Measurements from ENCODE around the gene KLHL7.
"Not testable (repeated sequence)": the region's sequence is repeated elsewhere in the genome, so short reads cannot be mapped to it uniquely, and the experiment has no call there.

KLHL7 gene

GRCh38 chr7:23183279-23184012 is 77.9 kb downstream of the KLHL7 start:
- DNase-seq (ENCODE audit: low spot score), result no peak

DNA sequence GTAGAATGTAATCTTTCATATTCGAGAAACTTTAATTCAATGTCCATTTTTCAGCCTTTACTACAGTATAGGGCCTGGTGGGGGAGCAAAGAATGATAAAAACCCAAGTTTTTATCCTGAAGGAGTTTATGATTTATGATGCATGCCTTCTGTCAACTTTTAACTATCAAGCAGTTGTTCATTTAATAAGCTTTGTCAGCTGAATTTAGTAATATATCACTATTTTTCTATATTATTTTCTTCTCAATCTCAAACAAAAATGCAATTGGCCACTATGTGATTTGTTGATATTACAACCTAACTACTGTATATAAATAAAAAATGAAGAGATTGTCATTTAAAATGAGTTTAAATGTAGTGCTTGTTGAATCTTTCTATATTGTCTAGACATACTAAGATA is 78.7 kb downstream of the KLHL7 start:
- DNase-seq (ENCODE audit: low spot score), result no peak

DNA sequence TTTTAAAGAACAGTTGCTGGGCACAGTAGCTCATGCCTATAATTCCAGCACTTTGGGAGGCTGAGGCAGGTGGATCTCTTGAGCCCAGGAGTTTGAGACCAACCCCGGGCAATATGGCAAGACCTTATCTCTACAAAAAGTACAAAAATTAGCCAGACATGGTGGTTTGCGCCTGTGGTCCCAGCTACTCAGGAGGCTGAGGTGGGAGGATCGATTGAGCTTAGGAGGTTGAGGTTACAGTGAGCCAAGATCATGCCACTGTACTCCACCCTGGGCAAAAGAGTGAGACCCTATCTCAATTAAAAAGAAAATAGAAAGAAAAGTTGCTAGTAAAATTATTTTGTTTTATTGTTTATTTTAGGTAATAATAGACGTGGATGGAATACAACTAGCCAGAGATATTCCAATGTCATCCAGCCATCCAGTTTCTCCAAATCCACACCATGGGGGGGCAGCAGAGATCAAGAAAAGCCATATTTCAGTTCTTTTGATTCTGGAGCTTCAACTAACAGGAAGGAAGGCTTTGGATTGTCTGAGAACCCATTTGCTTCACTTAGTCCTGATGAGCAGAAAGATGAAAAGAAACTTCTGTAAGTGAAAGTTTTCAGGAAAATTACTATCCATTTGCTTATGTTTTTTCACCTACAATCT is 79.2 kb downstream of the KLHL7 start:
- peak; percentile 71 for DNase-seq (ENCODE audit: low spot score)

DNA sequence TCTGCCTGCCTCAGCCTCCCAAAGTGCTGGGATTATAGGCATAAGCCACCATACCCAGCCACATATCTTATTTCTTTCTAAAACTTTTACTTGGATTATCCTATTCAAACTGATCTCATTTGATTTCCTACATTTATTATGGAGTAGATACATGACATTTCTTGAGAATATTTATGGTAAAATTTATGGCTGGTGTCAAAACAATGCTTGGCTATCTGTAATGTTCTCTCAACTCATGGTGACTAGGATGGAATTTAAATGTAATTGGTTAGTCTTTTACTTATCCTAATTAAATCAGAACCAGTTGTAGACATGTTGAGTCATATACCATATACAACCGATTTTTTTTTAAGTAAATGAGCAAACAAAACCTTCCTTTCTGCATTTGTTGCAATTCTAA is 80.4 kb downstream of the KLHL7 start:
- no peak for DNase-seq (ENCODE audit: low spot score)

DNA sequence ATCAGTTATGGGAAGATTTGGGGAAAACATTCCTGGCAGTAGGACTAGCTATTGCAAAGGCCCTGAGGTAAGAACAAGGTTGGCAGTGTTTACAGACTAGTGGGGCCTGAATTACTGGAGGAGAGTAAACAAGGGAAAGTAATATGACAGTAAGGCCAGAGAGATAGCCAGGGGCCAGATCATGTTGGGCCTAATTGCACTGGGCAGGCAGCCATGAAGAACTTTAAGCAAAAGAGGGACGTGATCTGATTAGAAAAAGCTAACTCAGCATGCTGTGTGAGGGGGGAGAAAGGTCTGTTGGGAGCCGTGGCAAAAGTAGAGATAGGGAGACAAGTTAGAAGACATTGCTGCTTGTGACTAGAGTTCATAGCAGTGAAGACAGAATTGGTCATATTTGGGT is 85.4 kb downstream of the KLHL7 start:
- no peak for DNase-seq (ENCODE audit: low spot score)

DNA sequence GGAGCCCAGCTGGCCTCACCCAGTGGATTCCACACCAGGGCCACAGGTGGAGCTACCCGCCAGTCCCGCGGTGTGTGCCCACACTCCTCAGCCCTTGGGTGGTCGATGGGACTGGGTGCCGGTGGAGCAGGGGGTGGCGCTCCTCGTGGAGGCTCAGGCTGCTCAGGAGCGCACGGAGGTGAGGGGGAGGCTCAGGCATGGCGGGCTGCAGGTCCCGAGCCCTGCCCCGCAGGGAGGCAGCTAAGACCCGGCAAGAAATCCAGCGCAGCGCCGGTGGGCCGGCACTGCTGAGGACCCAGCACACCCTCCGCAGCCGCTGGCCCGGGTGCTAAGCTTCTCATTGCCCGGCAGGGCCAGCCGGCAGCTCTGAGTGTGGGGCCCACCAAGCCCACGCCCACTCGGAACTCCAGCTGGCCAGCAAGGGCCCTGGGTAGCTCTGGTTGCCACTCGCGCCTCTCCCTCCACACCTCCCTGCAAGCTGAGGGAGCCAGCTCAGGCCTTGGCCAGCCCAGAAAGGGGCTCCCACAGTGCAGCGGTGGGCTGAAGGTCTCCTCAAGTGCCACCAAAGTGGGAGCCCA is 88.2 kb downstream of the KLHL7 start:
- not testable (repeated sequence) for DNase-seq (ENCODE audit: low spot score)

GRCh38 chr7:23196306-23196705 is 90.7 kb downstream of the KLHL7 start:
- DNase-seq (ENCODE audit: low spot score), result no peak

- DNase-seq (ENCODE audit: low spot score), result not testable (repeated sequence)
These were observed 92.2 kb downstream of the KLHL7 start for GRCh38 chr7:23197745-23198144.

DNA sequence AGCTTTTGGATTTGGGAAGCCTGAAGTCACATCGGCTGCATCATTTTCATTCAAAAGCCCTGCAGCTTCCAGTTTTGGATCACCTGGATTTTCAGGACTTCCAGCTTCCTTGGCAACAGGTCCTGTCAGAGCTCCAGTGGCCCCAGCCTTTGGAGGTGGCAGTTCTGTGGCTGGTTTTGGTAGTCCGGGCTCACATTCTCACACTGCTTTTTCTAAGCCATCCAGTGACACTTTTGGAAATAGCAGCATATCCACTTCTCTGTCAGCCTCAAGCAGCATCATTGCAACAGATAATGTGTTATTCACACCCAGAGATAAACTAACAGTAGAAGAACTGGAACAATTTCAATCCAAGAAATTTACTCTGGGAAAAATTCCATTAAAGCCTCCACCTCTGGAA is 94.7 kb downstream of the KLHL7 start:
- no peak for DNase-seq (ENCODE audit: low spot score)

DNA sequence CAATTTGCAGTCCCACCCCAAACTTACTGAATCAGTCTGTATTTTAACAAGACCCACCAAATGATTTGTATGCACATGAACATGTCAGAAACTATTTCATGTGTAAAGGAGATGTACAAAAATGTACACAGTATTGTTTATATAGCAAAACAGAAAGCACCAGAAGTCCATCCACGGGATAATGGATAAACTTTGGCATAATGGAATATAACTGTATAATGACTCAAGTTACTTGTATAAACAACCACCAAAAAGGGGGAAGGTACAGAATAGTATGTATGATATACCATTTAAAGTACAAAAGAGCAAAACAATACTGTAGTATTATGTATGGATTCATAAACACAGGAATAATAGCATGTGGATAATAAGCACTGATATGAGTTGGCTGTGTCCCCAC is 98.7 kb downstream of the KLHL7 start:
- no peak for DNase-seq (ENCODE audit: low spot score)

GRCh38 chr7:23205577-23205908 is 100.0 kb downstream of the KLHL7 start:
- DNase-seq (ENCODE audit: low spot score), result no peak

DNA sequence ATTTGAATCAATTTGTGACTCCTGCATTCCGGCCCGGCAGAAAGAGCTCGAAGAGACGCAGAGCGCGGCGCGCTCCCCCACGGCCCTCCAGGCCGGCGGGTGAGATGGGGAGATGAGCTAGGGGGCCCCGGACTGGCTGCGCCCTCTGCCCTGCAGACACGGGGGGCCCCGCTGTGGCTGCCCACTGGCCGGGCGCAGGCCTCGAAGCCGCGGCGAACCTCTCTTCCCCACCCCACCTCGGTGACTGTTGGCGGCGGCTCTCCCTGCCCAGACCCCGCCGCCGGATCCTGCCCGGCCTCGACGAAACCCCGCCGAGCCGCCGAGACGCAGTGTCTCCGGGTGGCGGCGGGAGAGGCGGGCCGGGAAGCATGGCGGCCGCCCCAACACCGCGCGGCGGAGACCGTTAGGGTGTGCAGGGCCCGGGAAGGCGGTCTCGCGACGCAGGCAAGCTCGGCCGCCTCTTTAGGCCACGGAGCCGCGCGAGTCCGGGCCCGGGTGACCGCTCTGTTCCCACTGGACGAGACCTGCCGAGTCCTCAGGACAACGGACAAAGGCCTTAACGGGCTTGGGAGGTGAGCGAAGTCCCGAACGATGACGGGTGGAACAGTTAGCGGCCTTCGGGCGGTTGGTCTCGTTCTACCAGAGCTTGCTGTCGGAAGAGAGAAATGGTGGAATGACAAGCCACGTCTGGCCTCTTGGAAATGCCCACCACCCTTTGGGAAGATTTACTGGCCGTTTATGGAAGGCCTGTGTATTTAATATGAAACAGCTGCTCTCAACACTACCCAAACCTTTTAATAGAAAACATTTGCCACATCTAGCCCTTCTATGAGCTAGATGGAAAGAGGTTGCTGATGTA is 100.6 kb downstream of the KLHL7 start:
- DNase-seq (ENCODE audit: low spot score), result no peak

GRCh38 chr7:23207021-23207420 is 101.4 kb downstream of the KLHL7 start:
- no peak for DNase-seq (ENCODE audit: low spot score)

GRCh38 chr7:23207884-23208283 is 102.3 kb downstream of the KLHL7 start:
- no peak for DNase-seq (ENCODE audit: low spot score)

GRCh38 chr7:23208316-23208715 is 102.7 kb downstream of the KLHL7 start:
- DNase-seq (ENCODE audit: low spot score), result no peak

GRCh38 chr7:23210506-23210905 is 104.9 kb downstream of the KLHL7 start:
- DNase-seq (ENCODE audit: low spot score), result no peak

DNA sequence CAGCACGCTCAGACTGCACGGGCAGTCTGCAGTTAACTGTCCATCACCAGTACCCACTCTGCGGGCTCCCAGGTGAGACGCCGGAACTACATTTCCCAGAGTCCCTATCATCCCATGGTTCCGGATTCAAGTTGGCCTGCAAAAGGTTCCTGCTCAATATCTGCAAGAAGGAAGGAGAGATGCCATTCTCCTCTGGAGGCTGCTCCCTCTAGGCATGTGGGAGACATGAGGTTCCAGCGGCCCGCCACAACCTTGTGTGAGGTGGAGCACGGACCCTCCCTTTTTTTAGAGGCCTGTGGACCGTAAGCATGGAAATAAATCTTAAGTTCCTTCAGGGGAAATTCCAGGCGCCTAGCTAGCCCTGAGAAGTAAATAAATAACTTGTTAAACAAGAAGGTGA is 106.0 kb downstream of the KLHL7 start:
- no peak for DNase-seq (ENCODE audit: low spot score)

- DNase-seq (ENCODE audit: low spot score), result no peak
These were observed 106.8 kb downstream of the KLHL7 start for GRCh38 chr7:23212395-23212794.

DNA sequence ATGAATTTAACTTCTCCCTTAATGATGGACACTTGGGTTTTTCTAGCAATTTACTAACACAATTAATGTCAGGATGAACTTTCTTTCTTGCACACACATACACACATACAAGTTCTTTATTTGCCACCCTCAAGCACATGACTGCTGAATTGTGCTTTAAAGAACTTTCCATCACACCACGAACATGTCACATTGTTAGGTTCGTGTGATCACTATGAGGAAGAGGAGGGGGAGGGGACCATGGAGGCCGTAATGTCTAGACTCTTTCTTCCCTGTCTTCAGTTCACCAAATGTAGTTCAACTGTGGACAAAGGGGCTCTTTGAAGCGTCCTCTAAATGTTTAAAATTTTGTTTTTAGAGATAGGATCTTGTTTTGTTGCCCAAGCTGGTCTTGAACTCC is 107.3 kb downstream of the KLHL7 start:
- no peak for DNase-seq (ENCODE audit: low spot score)

DNA sequence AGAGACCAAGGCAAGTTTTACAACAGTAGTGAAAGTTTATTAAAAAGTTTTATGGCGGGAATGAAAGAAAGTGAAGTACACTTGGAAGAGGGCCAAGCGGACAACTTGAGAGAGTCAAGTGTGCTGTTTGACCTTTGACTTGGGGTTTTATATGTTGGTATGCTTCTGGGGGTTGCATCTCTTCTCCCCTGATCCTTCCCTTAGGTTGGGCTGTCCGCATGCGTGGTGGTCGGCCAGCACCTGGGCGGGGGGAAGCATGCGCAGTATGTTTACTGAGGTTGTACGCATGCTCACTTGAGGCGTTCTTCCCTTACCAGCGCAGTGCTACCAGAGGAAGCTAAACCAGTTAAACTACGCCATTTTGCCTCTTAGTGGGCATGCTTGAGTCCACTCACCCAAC is 108.2 kb downstream of the KLHL7 start:
- DNase-seq (ENCODE audit: low spot score), result no peak

- DNase-seq (ENCODE audit: low spot score), result no peak
These were observed 108.8 kb downstream of the KLHL7 start for GRCh38 chr7:23214423-23214822.

GRCh38 chr7:23214938-23215337 is 109.4 kb downstream of the KLHL7 start:
- no peak for DNase-seq (ENCODE audit: low spot score)

- DNase-seq (ENCODE audit: low spot score), result peak; percentile 57
These were observed 110.4 kb downstream of the KLHL7 start for GRCh38 chr7:23216021-23216420.
